GM12892 (cell line): ENCODE results near the gene ADAMTS13.
"Not testable (repeated sequence)": the region's sequence is repeated elsewhere in the genome, so short reads cannot be mapped to it uniquely, and the experiment has no call there.

Experiments used
- POLR2A ChIP-seq: IDR thresholded peaks from 2 replicates; pipeline ENCODE4 v1.6.1; 2011; ENCODE audit warnings: low read depth, low read length, control low read depth
- POLR2AphosphoS5 ChIP-seq: IDR thresholded peaks from 2 replicates; pipeline ENCODE4 v1.6.1; 2011; ENCODE audit warnings: low read depth, low read length, control low read depth
- TAF1 ChIP-seq: IDR thresholded peaks from 2 replicates; pipeline ENCODE4 v1.6.1; 2011; ENCODE audit warnings: low read depth, mild to moderate bottlenecking, control low read depth, low read length, borderline replicate concordance

DNA sequence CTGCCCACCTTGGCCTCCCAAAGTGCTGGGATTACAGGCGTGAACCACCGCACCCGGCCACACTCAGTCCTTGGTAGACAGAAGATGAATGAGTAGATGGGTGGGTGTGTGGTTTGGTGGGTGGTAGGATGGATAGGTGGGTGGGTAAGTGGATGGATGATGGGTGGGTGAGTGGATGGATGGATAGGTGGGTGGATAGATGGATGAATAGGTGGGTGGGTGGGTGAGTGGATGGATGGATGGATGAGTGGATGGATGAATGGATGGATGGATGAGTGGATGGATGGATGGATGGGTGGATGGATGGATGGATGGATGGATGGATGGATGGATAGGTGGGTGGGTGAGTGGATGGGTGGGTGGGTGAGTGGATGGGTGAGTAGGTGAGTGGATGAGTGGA is 29.9 kb upstream of the ADAMTS13 start:
- not testable (repeated sequence) for TF ChIP-seq POLR2AphosphoS5, POLR2A, TAF1
